Breast epithelium (tissue), 4 donors: Measurements from ENCODE around the gene PPP2R2B. TPM values are rescaled to one million over a fixed set of nuclear protein-coding genes. Genes with fewer than 3 reads are reported as not detected.
"Not testable (repeated sequence)": the region's sequence is repeated elsewhere in the genome, so short reads cannot be mapped to it uniquely, and the experiment has no call there.

ENCODE experiments used
- DNase-seq, 2 donors: peaks; one replicate each; pipeline ENCODE4 v3.0.0-alpha.2; 2019; ENCODE audit warnings: low spot score in 2 of 2
- H3K27ac ChIP-seq, 2 donors: fragments of 200-600 bp; sonication (generic) in 1 of 2; one replicate each; pipeline ENCODE4 v1.5.1; 2016 to 2019; ENCODE audit warnings: mild to moderate bottlenecking in 1 of 2
- H3K27me3 ChIP-seq, 2 donors: fragments of 200-600 bp; sonication (generic) in 1 of 2; one replicate each; pipeline versions ENCODE4 v1.5.1 to v1.6.0; 2017 to 2019; ENCODE audit warnings: control low read depth in 1 of 2, mild to moderate bottlenecking in 1 of 2
- H3K36me3 ChIP-seq: fragments of 200-600 bp; one replicate; pipeline ENCODE4 v1.5.1; 2019
- H3K4me1 ChIP-seq, 2 donors: fragments of 200-600 bp; sonication (generic); one replicate each; pipeline ENCODE4 v1.5.1; 2016 to 2019; ENCODE audit warnings: control low read depth in 1 of 2
- H3K4me3 ChIP-seq, 3 donors: fragments of 200-600 bp; sonication (generic); 1 replicate in 2 of 3; 2 replicates in 1 of 3; pipeline ENCODE4 v1.5.1; 2016 to 2019; ENCODE audit warnings: mild to moderate bottlenecking in 3 of 3, moderate library complexity in 2 of 3
- H3K9me3 ChIP-seq, 2 donors: fragments of 200-600 bp; sonication (generic) in 1 of 2; one replicate each; pipeline ENCODE4 v1.5.1; 2016 to 2019; ENCODE audit warnings: control low read depth in 1 of 2
- CTCF ChIP-seq, 3 donors: fragments of 450-650 bp; IDR thresholded peaks; one replicate each; pipeline ENCODE4 v1.5.1; 2016 to 2017; ENCODE audit warnings: antibody characterized with exemption in 3 of 3, mild to moderate bottlenecking in 3 of 3, moderate library complexity in 3 of 3
- POLR2A ChIP-seq: fragments of 450-650 bp; IDR thresholded peaks from one replicate; pipeline ENCODE4 v1.6.1; 2016; ENCODE audit warnings: antibody characterized with exemption, mild to moderate bottlenecking, moderate library complexity
- POLR2AphosphoS5 ChIP-seq, 3 donors: sonication (generic); formaldehyde crosslinking; IDR thresholded peaks; one replicate each; pipeline ENCODE4 v1.6.1; 2017; ENCODE audit warnings: antibody characterized with exemption in 3 of 3
- intact Hi-C: fragments of 100-400 bp; cut with DNase I; formaldehyde crosslinking; loops from one replicate; pipeline ENCODE4 v1.15.1; 2023; ENCODE audit warnings: low total_unique reads
- total RNA-seq, 3 donors: library from RNA; depleted of rRNA; stranded (reverse); fragments of >200 nt; gene quantifications; one replicate each; pipeline ENCODE4 v1.1.0, GENCODE V29; 2016

The PPP2R2B gene
- total RNA-seq, 3 donors from 2014 or later = 0.33 to 1.8 (median 1.6) TPM

GRCh38 chr5:146731909-146732659 lies 146.5 kb downstream of the PPP2R2B start:
- Histone ChIP-seq H3K27ac (no peak overlapping the region), H3K4me1 (no peaks in the 10 kb centered on the region), H3K9me3 (peaks cover 13 to 14% of the 10 kb centered on the region in 2 donors), H3K4me3 (no peak overlapping the region), H3K27me3 (no peaks in the 10 kb centered on the region), H3K36me3 (no peaks in the 10 kb centered on the region)
- TF ChIP-seq CTCF (IDR thresholded peaks at IDR 0.05) (no peak), POLR2A (no peak), POLR2AphosphoS5 (IDR thresholded peaks at IDR 0.05) (no peak)
- no peak for DNase-seq
- intact Hi-C loops = no loop called here

- DNase-seq, H3K36me3 ChIP-seq, H3K4me3 ChIP-seq, H3K4me1 ChIP-seq, intact Hi-C loops, H3K27me3 ChIP-seq, H3K27ac ChIP-seq: not testable (repeated sequence)
- peaks cover 13 to 14% of the 10 kb centered on the region in 2 donors for H3K9me3 ChIP-seq
These were observed 149.8 kb downstream of the PPP2R2B start for GRCh38 chr5:146728746-146729145.

- Histone ChIP-seq H3K27ac (no peak overlapping the region), H3K36me3 (no peaks in the 10 kb centered on the region), H3K4me3 (no peak overlapping the region), H3K27me3 (no peaks in the 10 kb centered on the region), H3K9me3 (peaks cover 13 to 14% of the 10 kb centered on the region in 2 donors), H3K4me1 (no peaks in the 10 kb centered on the region)
- TF ChIP-seq CTCF (IDR thresholded peaks at IDR 0.05) (no peak), POLR2AphosphoS5 (IDR thresholded peaks at IDR 0.05) (no peak), POLR2A (no peak)
- intact Hi-C loops = no loop called here
- no peak for DNase-seq
These were observed 151.7 kb downstream of the PPP2R2B start for GRCh38 chr5:146726891-146727290.

GRCh38 chr5:146726020-146726419 lies 152.5 kb downstream of the PPP2R2B start:
- Histone ChIP-seq H3K27me3 (no peaks in the 10 kb centered on the region), H3K4me1 (no peaks in the 10 kb centered on the region), H3K9me3 (peaks cover 13 to 14% of the 10 kb centered on the region in 2 donors), H3K4me3 (no peak overlapping the region), H3K36me3 (no peaks in the 10 kb centered on the region), H3K27ac (no peak overlapping the region)
- no peak for TF ChIP-seq POLR2A
- TF ChIP-seq CTCF (IDR thresholded peaks at IDR 0.05) = no peak
- no peak for TF ChIP-seq POLR2AphosphoS5 (IDR thresholded peaks at IDR 0.05)
- intact Hi-C loops = no loop called here
- no peak for DNase-seq

GRCh38 chr5:146725025-146725424 lies 153.5 kb downstream of the PPP2R2B start:
- TF ChIP-seq POLR2AphosphoS5 (IDR thresholded peaks at IDR 0.05) (no peak), CTCF (IDR thresholded peaks at IDR 0.05) (no peak), POLR2A (no peak)
- no peak overlapping the region for H3K27ac ChIP-seq
- H3K27me3 ChIP-seq = no peaks in the 10 kb centered on the region
- H3K9me3 ChIP-seq = peaks cover 13 to 14% of the 10 kb centered on the region in 2 donors
- no peak overlapping the region for H3K4me3 ChIP-seq
- no peaks in the 10 kb centered on the region for H3K4me1 ChIP-seq
- no peaks in the 10 kb centered on the region for H3K36me3 ChIP-seq
- intact Hi-C loops = no loop called here
- no peak for DNase-seq
